Mucosa of descending colon (tissue), 3 donors: ENCODE data around the gene PDE8B. TPM values are rescaled to one million over a fixed set of nuclear protein-coding genes. Genes with fewer than 3 reads are reported as not detected.

ENCODE experiments used
- ATAC-seq: fragments of 200-7000 bp; cut with Tn5 transposase; one replicate; pipeline ENCODE4 v1.9.1; 2020; ENCODE audit warnings: mild to moderate bottlenecking, moderate library complexity
- DNase-seq, 3 donors: peaks; one replicate each; pipeline ENCODE4 v3.0.0-alpha.2; 2020
- H3K36me3 ChIP-seq: fragments of 200-600 bp; one replicate; pipeline ENCODE4 v1.8.0; 2021; ENCODE audit warnings: low read depth, mild to moderate bottlenecking
- H3K4me1 ChIP-seq: fragments of 200-600 bp; one replicate; pipeline ENCODE4 v1.8.0; 2021; ENCODE audit warnings: low read depth, mild to moderate bottlenecking
- H3K4me3 ChIP-seq: fragments of 200-600 bp; one replicate; pipeline ENCODE4 v1.8.0; 2021; ENCODE audit warnings: mild to moderate bottlenecking
- H3K9me3 ChIP-seq: fragments of 200-600 bp; one replicate; pipeline ENCODE4 v1.8.0; 2021; ENCODE audit warnings: mild to moderate bottlenecking
- intact Hi-C, 2 donors: fragments of 100-400 bp; cut with DNase I in 1 of 2; cut with micrococcal nuclease in 1 of 2; formaldehyde crosslinking; loops; one replicate each; pipeline versions ENCODE4 v1.11.0 to v1.11.1; 2022; cut with DNase I, micrococcal nuclease
- total RNA-seq, 3 donors: library from RNA; stranded (reverse); fragmentation: NEBNext Ultra II Directional in 2 of 3; extraction: Animal tissue kit (Norgen Biotek cat#: 25700) in 2 of 3; gene quantifications; one replicate each; pipeline versions ENCODE4 v1.2.1 to v1.2.4, GENCODE V29; 2021 to 2023
- TF ChIP-seq, protein P1 (sequence below): fragments of 200-600 bp; IDR thresholded peaks from one replicate; pipeline ENCODE4 v1.8.0; 2022; ENCODE audit warnings: antibody characterized with exemption, mild to moderate bottlenecking
- donor health status: DM: no; HTN: no; CAD: no; lungs with moderate emphysema.
- donor health status: DM: no; HTN: no; CAD: no.
- donor health status: DM: no; HTN: yes; CAD: no.

Gene PDE8B
- total RNA-seq, 3 donors from 2014 or later: 0.52 to 6.9 (median 0.70) TPM

DNA sequence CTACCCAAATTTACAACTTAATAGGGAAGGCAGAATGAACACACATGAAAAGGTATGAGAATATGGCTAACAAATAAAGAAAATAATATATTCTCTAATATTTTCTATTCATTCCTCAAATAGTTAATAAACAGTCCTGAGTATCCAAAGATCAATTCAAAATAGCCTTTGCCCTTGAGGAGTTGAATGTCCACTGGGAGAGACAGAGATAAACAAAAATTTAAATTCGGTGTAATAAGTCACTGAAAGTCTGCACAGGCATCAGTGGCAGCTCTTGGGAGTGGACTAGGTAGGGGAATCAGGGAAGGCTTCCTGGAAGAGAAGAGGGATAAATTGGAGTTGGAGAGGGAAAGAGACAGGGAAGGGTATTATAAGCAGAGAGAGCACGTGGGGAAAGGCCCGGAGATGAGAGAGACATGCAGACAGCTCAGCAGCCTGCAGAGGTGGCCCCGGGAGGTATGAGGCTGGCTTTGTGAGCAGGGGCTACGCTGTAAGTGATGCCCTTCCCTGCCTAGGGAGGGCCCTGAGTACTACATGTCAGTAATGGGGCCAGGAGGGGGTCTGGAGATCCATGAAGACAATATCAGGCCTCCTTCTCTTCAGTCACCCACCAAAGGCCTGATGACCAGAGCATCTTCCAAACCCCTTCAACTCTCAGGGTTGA lies 137.1 kb downstream of the PDE8B start:
- intact Hi-C loops: no loop called here
- ATAC-seq: no peak
- TF ChIP-seq, protein P1, sequence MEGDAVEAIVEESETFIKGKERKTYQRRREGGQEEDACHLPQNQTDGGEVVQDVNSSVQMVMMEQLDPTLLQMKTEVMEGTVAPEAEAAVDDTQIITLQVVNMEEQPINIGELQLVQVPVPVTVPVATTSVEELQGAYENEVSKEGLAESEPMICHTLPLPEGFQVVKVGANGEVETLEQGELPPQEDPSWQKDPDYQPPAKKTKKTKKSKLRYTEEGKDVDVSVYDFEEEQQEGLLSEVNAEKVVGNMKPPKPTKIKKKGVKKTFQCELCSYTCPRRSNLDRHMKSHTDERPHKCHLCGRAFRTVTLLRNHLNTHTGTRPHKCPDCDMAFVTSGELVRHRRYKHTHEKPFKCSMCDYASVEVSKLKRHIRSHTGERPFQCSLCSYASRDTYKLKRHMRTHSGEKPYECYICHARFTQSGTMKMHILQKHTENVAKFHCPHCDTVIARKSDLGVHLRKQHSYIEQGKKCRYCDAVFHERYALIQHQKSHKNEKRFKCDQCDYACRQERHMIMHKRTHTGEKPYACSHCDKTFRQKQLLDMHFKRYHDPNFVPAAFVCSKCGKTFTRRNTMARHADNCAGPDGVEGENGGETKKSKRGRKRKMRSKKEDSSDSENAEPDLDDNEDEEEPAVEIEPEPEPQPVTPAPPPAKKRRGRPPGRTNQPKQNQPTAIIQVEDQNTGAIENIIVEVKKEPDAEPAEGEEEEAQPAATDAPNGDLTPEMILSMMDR: no peak

DNA sequence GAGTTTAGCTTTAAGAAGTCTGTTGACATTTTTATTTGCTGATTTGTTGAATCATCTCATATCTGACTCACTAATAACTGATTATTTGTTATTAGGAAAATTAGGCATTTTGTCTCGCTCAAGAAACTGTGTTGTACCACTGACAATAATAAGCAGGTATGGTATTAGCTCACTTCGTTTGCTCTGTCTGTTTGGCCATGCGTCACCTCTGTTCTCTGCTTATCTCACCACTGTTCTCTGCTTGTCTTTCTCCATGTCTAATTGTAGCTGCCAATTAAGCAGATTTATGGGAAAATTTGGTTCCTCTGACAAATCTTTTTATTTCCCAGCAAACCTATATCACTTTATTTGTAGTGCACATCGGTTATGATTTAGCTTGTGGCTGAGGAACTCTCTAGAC lies 142.8 kb downstream of the PDE8B start:
- intact Hi-C loops: no loop called here

More for the DNA sequence above, 137.1 kb downstream of the PDE8B start:
- H3K36me3 ChIP-seq: no peaks in the 10 kb centered on the region
- no peaks in the 10 kb centered on the region for H3K9me3 ChIP-seq
- no peaks in the 10 kb centered on the region for H3K4me1 ChIP-seq
- DNase-seq: no peak
- H3K4me3 ChIP-seq: no peak overlapping the region

DNA sequence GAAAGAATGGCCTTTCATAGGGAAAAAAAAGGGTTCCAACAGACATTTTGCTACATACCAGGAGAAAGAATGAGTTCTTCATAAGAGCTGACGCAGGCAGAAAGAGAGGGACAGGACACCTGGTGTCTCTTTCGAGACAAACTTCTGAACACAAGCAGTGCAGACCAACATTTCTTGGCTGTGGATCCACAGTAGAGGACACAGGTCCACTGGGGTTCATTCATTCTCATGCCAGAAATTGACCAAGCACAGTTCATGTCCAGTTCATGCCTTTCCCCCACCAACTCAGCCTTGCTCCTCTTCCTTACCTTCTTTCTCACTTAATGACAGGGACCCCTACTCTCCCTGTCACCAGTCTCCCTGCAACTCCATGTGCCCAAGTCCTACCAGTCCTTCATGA lies 144.0 kb downstream of the PDE8B start:
- TF ChIP-seq, protein P1: no peak
- no peaks in the 10 kb centered on the region for H3K4me1 ChIP-seq
- ATAC-seq (no peak), DNase-seq (no peak)
- intact Hi-C loops: no loop called here
- H3K9me3 ChIP-seq: no peaks in the 10 kb centered on the region
- H3K36me3 ChIP-seq: no peaks in the 10 kb centered on the region
- H3K4me3 ChIP-seq: no peak overlapping the region

More for the DNA sequence above, 142.8 kb downstream of the PDE8B start:
- DNase-seq (no peak), ATAC-seq (no peak)
- Histone ChIP-seq H3K9me3 (no peaks in the 10 kb centered on the region), H3K36me3 (no peaks in the 10 kb centered on the region), H3K4me3 (no peak overlapping the region), H3K4me1 (no peaks in the 10 kb centered on the region)
- TF ChIP-seq, protein P1: no peak

DNA sequence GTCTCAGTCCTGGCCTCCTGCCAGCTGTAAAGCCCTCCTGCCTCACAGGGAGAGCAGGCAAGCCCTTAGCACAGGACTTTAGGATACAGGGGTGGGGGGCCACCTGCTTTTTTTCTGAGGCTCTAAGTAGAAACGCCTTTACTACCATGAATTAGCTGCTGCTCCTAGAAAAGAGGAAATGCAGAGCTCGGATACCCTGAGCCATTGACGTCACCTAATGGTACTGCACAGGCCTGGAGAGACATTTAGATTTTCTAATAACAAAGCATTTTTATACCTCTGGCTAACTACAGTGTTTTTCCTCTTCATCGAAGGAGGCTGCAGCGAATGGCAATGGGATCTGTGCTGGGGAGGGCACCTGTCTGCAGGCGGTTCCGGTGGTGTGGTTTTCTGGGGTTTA lies 144.6 kb downstream of the PDE8B start:
- ATAC-seq (no peak), DNase-seq (no peak)
- TF ChIP-seq, protein P1: no peak
- no peak overlapping the region for H3K4me3 ChIP-seq
- H3K9me3 ChIP-seq: no peaks in the 10 kb centered on the region
- intact Hi-C loops: no loop called here
- no peaks in the 10 kb centered on the region for H3K4me1 ChIP-seq
- no peaks in the 10 kb centered on the region for H3K36me3 ChIP-seq

DNA sequence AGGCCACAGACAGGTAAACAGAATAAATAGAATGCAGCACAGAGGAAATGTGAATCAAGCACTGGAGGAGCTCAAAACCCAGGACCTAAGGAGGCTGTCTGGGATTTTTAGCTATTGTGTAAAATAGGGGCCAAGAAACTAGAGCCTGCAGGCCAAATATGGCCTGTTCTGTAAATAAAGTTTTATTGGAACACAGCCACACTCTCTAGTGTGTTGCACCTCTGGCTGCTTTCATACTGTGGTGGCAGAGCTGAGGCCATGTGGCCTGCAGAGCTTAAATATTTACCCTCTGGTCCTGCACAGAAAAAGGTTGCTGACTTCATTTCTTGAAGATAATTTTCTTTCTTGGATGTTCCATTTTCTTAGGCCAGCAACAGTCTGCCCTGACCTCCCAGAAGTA lies 145.3 kb downstream of the PDE8B start:
- ATAC-seq (no peak), DNase-seq (no peak)
- no peak overlapping the region for H3K4me3 ChIP-seq
- intact Hi-C loops: no loop called here
- no peaks in the 10 kb centered on the region for H3K4me1 ChIP-seq
- no peaks in the 10 kb centered on the region for H3K36me3 ChIP-seq
- TF ChIP-seq, protein P1: no peak
- H3K9me3 ChIP-seq: no peaks in the 10 kb centered on the region

DNA sequence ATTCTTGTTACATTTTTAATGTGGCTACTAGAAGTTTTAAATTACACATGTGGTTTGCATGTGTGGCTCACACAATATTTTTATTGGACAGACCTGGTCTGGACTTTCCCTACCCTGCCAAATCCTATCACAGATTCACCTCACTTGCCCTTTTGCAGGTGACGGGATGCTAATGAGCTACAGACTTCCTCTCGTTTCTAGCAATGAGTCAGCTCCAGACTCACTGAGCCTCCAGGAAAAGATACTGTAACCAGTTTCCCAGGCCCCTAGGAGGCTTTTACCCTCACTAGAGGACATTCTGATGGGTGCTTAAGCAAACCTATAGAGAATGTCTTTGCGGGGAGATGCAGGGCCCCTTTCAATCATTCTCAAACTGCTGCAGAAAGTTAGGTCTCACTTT lies 146.3 kb downstream of the PDE8B start:
- Histone ChIP-seq H3K4me3 (no peak overlapping the region), H3K4me1 (no peaks in the 10 kb centered on the region), H3K9me3 (no peaks in the 10 kb centered on the region), H3K36me3 (no peaks in the 10 kb centered on the region)
- intact Hi-C loops: no loop called here
- no peak for ATAC-seq
- no peak for DNase-seq
- TF ChIP-seq, protein P1: no peak
